Effector memory CD4-positive, alpha-beta T cell (primary cell): ENCODE measurements around the gene CEBPZ.

Experiments
- DNase-seq, 3 donors: peaks; one replicate each; pipeline ENCODE4 v3.0.0-alpha.2; 2020
- H3K27ac ChIP-seq: 2 replicates; pipeline ENCODE4 v1.7.0; 2013; ENCODE audit warnings: mild to moderate bottlenecking, low read length, moderate library complexity; ENCODE audit not compliant: insufficient read depth, poor library complexity, severe bottlenecking
- H3K27me3 ChIP-seq: replicated peaks from 2 replicates; pipeline ENCODE4 v1.7.0; 2013; ENCODE audit warnings: mild to moderate bottlenecking, low read length; ENCODE audit not compliant: insufficient read depth, control insufficient read depth, poor library complexity, severe bottlenecking
- H3K36me3 ChIP-seq: 2 replicates; pipeline ENCODE4 v1.7.0; 2013; ENCODE audit warnings: mild to moderate bottlenecking, low read length, moderate library complexity; ENCODE audit not compliant: control insufficient read depth, insufficient read depth
- H3K4me1 ChIP-seq: 2 replicates; pipeline ENCODE4 v1.7.0; 2013; ENCODE audit warnings: low read length, mild to moderate bottlenecking; ENCODE audit not compliant: control insufficient read depth, insufficient read depth, poor library complexity, severe bottlenecking
- H3K4me3 ChIP-seq: 2 replicates; pipeline ENCODE4 v1.7.0; 2013; ENCODE audit warnings: low read length, low read depth, mild to moderate bottlenecking; ENCODE audit not compliant: insufficient read depth, poor library complexity, severe bottlenecking
- H3K9me3 ChIP-seq: 2 replicates; pipeline ENCODE4 v1.7.0; 2013; ENCODE audit warnings: mild to moderate bottlenecking, low read length, moderate library complexity; ENCODE audit not compliant: control insufficient read depth

The CEBPZ gene

DNA sequence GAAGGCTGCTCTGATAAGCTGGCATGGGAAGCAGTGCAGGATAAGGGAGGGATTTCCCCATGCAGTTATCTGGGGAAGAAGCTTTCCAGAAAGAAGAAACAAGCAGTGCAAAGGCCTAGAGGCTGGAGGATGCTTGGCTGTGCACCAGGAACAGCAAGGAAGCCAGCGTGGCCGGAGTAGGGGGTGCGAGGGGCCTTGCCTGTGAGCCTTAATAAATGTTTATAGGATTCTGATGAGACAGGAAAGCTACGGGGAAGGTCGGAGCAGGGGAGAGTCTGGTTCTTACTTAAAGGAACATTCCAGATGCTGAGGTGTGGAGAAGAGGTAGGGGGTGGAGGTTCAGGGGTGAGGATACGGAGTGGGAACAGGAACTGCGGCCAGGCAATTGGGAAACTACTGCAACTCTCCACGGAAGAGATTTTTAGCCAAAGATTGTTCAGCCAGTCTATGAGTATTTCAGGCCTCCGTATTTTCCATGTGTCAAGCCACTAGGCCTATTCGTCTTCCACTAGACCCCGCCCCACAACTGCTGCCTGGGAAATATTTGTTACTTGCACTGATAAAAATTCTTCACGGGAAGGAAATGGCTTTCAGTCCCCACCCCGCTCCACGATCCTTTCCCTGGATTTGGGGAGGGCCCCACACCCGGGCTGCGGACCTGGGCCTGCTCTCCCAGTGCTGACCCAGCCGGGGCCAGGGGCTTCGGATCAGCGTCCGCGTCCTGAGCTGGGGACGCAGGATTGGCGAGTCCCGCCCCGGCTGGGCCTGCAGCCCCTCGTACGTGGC lies 75.1 kb downstream of the CEBPZ start:
- H3K36me3 ChIP-seq: no peaks in the 10 kb centered on the region
- peak overlapping the region; percentile 83 for H3K4me3 ChIP-seq
- no peak for DNase-seq
- H3K9me3 ChIP-seq: no peaks in the 10 kb centered on the region
- no peaks in the 10 kb centered on the region for H3K27me3 ChIP-seq
- peaks cover 17% of the 10 kb centered on the region for H3K4me1 ChIP-seq
- peak overlapping the region; percentile 70 for H3K27ac ChIP-seq

DNA sequence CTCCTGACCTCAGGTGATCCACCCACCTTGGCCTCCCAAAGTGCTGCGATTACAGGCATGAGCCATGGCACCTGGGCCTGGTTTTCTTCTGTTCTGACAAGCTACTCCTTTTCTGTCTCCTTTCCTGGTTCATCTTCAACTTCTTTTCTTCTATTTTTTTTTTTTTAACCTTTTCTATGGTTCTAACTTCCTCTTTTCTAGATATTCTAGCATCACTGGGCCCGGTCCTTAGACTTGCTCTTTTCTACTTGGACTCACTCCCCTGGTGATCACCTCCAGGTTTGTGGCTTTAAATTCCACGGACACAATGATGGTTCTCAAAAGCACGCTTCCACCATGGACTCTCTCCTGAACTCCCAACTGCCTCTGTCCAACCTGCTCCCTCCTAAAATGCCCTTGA lies 76.6 kb downstream of the CEBPZ start:
- peaks cover 25% of the 10 kb centered on the region for H3K4me1 ChIP-seq
- no peaks in the 10 kb centered on the region for H3K27me3 ChIP-seq
- no peak overlapping the region for H3K4me3 ChIP-seq
- H3K9me3 ChIP-seq: no peaks in the 10 kb centered on the region
- H3K36me3 ChIP-seq: no peaks in the 10 kb centered on the region
- no peak overlapping the region for H3K27ac ChIP-seq
- DNase-seq: no peak

DNA sequence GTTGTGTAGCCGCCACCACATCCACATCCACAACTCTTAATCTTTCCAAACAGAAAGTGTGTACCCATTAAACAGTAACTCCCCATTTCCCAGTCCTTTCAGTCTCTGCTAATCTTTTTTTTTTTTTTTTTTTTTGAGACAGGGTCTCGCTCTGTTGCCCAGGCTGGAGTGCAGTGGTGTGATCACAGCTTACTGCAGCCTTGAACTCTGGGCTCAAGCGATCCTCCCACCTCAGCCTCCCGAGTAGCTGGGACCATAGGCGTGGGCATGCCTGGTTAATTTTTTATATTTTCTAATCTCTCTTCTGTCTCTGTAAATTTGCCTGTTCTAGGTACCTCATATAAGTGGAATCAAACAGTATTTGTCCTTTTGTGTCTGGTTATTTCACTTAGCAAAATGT lies 78.2 kb downstream of the CEBPZ start:
- Histone ChIP-seq H3K4me1 (peaks cover 26% of the 10 kb centered on the region), H3K27ac (no peak overlapping the region), H3K9me3 (no peaks in the 10 kb centered on the region), H3K4me3 (no peak overlapping the region), H3K27me3 (no peaks in the 10 kb centered on the region), H3K36me3 (peaks cover 2% of the 10 kb centered on the region)
- no peak for DNase-seq
